ENCODE results near the gene AGMAT. TPM values are rescaled to one million over a fixed set of nuclear protein-coding genes. Genes with fewer than 3 reads are reported as not detected.
A peak's percentile ranks its signal among the peaks of the same experiment; 100 is the strongest.

Gene AGMAT
- total and polyA plus RNA-seq, 7 experiments from 2014 or later = 6.4 to 21.5 (median 9.9) TPM

GRCh38 chr1:15603050-15603965 lies 18.5 kb upstream of the AGMAT start:
- ChIA-PET POLR2A (interaction anchor here (0.6 to 3.7 kb wide), 10 partner anchors 11 to 361 kb away, joined by 3 to 20 read pairs (median 4); partner anchors contain the start of gene AGMAT), CTCF (interaction anchor here (0.5 to 0.6 kb wide), 2 partner anchors 11 to 16 kb away, joined by 3 to 4 read pairs; no protein-coding TSS in a partner anchor)
- DNase-seq (peak; percentile 80 to 95 (median 90)), ATAC-seq (peak; percentile 99)
- Histone ChIP-seq H3K9me3 (ENCODE audit: control insufficient read depth in 2 of 3, low read length in 3 of 3) (no peaks in the 10 kb centered on the region), H3K27me3 (ENCODE audit: control insufficient read depth in 2 of 2, insufficient read depth in 2 of 2, low read length in 2 of 2) (no peaks in the 10 kb centered on the region), H3K4me1 (ENCODE audit: control insufficient read depth in 2 of 2, insufficient read depth in 2 of 2, low read length in 2 of 2) (peaks cover 9 to 11% of the 10 kb centered on the region in 2 donors), H3K36me3 (ENCODE audit: control insufficient read depth in 2 of 3, insufficient read depth in 3 of 3, low read length in 3 of 3) (no peaks in the 10 kb centered on the region), H3K4me3 (ENCODE audit: low read length) (peak overlapping the region; percentile 88), H3K27ac (ENCODE audit: low read depth, low read length) (peak overlapping the region; percentile 68)
- Mint-ChIP-seq H3K9me3 (no peaks in the 10 kb centered on the region), H3K27ac (peak overlapping the region; percentile 57 to 94 (median 81)), H3K36me3 (peaks cover 0 to 6% (median 0%) of the 10 kb centered on the region in 5 donors), H3K4me3 (peak overlapping the region; percentile 73 to 95 (median 82)), H3K4me1 (peaks cover 0 to 14% (median 12%) of the 10 kb centered on the region in 7 donors), H3K27me3 (peaks cover 0 to 13% (median 0%) of the 10 kb centered on the region in 5 donors)
- intact Hi-C loops (cut with micrococcal nuclease) = loop anchor here (1.0 to 5.0 kb wide), 4 partner anchors 14 to 84 kb away; partner anchors contain the start of genes DDI2 (in 2 of the 2) and DNAJC16 (in 1 of the 2)

DNA sequence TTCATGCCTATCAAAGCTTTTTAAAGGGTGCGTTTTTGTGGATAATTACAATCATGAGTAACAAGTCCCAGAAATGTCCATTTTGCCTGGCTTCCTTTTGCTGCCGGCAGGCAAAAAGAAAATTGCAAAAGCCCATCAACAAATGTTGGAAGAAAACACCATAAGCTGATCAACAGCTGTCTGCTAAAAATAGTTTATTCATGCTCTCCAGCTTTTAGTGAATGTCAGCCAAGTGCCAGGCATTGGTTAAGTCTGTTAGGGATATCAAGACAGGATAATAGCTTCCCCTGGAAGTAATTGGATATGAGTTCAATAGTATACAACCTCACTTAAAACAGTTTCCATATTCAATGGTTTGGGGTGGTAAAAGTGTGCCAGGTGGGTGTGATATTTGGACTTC lies 13.6 kb upstream of the AGMAT start:
- Mint-ChIP-seq H3K27me3 (peaks cover 0 to 9% (median 0%) of the 10 kb centered on the region in 5 donors), H3K27ac (no peak overlapping the region), H3K4me3 (no peak overlapping the region), H3K9me3 (no peaks in the 10 kb centered on the region), H3K4me1 (peaks cover 0 to 8% (median 5%) of the 10 kb centered on the region in 7 donors), H3K36me3 (peaks cover 0 to under 1% (median 0%) of the 10 kb centered on the region in 5 donors)
- intact Hi-C loops (cut with micrococcal nuclease) = no loop called here
- H3K27me3 ChIP-seq (ENCODE audit: control insufficient read depth in 2 of 2, insufficient read depth in 2 of 2, low read length in 2 of 2) = no peaks in the 10 kb centered on the region
- ATAC-seq = no peak
- no peaks in the 10 kb centered on the region for H3K36me3 ChIP-seq (ENCODE audit: control insufficient read depth in 2 of 3, insufficient read depth in 3 of 3, low read length in 3 of 3)
- H3K4me1 ChIP-seq (ENCODE audit: control insufficient read depth in 2 of 2, insufficient read depth in 2 of 2, low read length in 2 of 2) = peaks cover 4 to 5% of the 10 kb centered on the region in 2 donors
- H3K27ac ChIP-seq (ENCODE audit: low read depth, low read length) = no peak overlapping the region
- POLR2A ChIA-PET = interaction anchor here (0.6 to 0.8 kb wide), 2 partner anchors 14 to 31 kb away, joined by 3 to 4 read pairs; partner anchors contain the start of gene AGMAT
- H3K4me3 ChIP-seq (ENCODE audit: low read length) = no peak overlapping the region
- no peaks in the 10 kb centered on the region for H3K9me3 ChIP-seq (ENCODE audit: control insufficient read depth in 2 of 3, low read length in 3 of 3)
- no peak for DNase-seq
- CTCF ChIA-PET = interaction anchor here (0.7 kb wide), 1 partner anchor 139 kb away, joined by 3 read pairs; no protein-coding TSS in a partner anchor

DNA sequence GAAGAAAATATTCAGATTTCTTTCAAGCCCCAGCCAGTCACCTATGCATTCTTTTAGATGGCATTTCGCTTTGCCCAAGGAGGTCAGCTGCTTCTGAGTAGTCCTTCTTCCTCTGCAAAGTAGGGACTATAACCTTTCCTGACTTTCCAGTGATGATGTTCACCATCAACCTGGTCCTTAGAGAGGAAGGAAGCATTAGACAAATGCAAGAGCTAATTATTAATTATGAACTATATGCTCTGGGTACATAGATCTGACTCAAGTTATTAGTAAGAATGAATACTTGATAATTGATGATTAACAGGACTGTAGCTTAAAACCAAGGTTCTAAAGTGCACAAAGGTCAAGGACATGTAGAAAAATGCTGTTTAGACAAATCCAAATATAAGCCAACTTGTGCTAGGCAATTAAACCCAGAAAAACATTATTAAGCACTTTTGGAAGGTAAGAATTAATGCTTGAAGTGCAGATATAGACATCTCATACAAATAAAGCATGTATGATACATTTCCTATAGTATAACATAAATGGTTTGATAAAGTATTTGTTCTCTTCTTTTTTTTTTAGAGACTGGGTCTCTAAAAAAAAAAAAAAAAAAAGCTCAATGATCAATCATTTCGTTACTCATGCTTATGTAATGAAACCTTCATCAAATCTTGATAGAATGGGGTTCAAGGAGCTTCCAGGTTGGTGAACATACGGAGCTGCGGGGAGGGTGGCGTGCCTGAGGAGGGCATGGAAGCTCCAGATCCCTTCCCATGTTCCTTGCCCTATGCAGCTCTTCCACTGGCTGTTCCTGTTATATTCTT lies 11.2 kb upstream of the AGMAT start:
- Mint-ChIP-seq H3K9me3 (no peaks in the 10 kb centered on the region), H3K4me3 (no peak overlapping the region), H3K4me1 (peaks cover 0 to 4% (median 0%) of the 10 kb centered on the region in 7 donors), H3K27me3 (peaks cover 0 to 9% (median 0%) of the 10 kb centered on the region in 5 donors), H3K36me3 (no peaks in the 10 kb centered on the region), H3K27ac (peak overlapping the region in 1 of 9 donors; percentile 5)
- ATAC-seq (no peak), DNase-seq (no peak)
- peaks cover 0 to 5% (median 0%) of the 10 kb centered on the region in 3 experiments for H3K36me3 ChIP-seq (ENCODE audit: control insufficient read depth in 2 of 3, insufficient read depth in 3 of 3, low read length in 3 of 3)
- intact Hi-C loops (cut with micrococcal nuclease) = loop anchor here (1.0 kb wide), 1 partner anchor 145 kb away; no protein-coding TSS in a partner anchor
- H3K4me3 ChIP-seq (ENCODE audit: low read length) = no peak overlapping the region
- H3K27me3 ChIP-seq (ENCODE audit: control insufficient read depth in 2 of 2, insufficient read depth in 2 of 2, low read length in 2 of 2) = no peaks in the 10 kb centered on the region
- ChIA-PET POLR2A (interaction anchor here (0.6 to 0.7 kb wide), 2 partner anchors 26 to 66 kb away, joined by 3 to 5 read pairs; no protein-coding TSS in a partner anchor), CTCF (interaction anchor here (0.7 to 1.1 kb wide), 5 partner anchors 13 to 145 kb away, joined by 3 to 5 read pairs (median 3); no protein-coding TSS in a partner anchor)
- H3K9me3 ChIP-seq (ENCODE audit: control insufficient read depth in 2 of 3, low read length in 3 of 3) = no peaks in the 10 kb centered on the region
- H3K27ac ChIP-seq (ENCODE audit: low read depth, low read length) = no peak overlapping the region
- no peaks in the 10 kb centered on the region for H3K4me1 ChIP-seq (ENCODE audit: control insufficient read depth in 2 of 2, insufficient read depth in 2 of 2, low read length in 2 of 2)

- CTCF ChIA-PET = interaction anchor here (1.0 kb wide), 1 partner anchor 148 kb away, joined by 6 read pairs; no protein-coding TSS in a partner anchor
- POLR2A ChIA-PET = interaction anchor here (1.2 to 1.7 kb wide), 2 partner anchors 12 to 14 kb away, joined by 3 to 6 read pairs; no protein-coding TSS in a partner anchor
- DNase-seq = no peak
- Mint-ChIP-seq H3K9me3 (peaks cover 0 to 3% (median 0%) of the 10 kb centered on the region in 11 donors), H3K36me3 (peaks cover 0 to 15% (median 10%) of the 10 kb centered on the region in 5 donors), H3K27ac (no peak overlapping the region), H3K4me3 (no peak overlapping the region), H3K27me3 (peaks cover 0 to 3% (median 0%) of the 10 kb centered on the region in 5 donors), H3K4me1 (peaks cover 0 to 7% (median 2%) of the 10 kb centered on the region in 7 donors)
- H3K27me3 ChIP-seq (ENCODE audit: control insufficient read depth in 2 of 2, insufficient read depth in 2 of 2, low read length in 2 of 2) = no peaks in the 10 kb centered on the region
- ATAC-seq = no peak
- peaks cover 0 to 20% (median 0%) of the 10 kb centered on the region in 3 experiments for H3K36me3 ChIP-seq (ENCODE audit: control insufficient read depth in 2 of 3, insufficient read depth in 3 of 3, low read length in 3 of 3)
- no peaks in the 10 kb centered on the region for H3K9me3 ChIP-seq (ENCODE audit: control insufficient read depth in 2 of 3, low read length in 3 of 3)
- intact Hi-C loops (cut with micrococcal nuclease) = no loop called here
- no peak overlapping the region for H3K27ac ChIP-seq (ENCODE audit: low read depth, low read length)
- no peaks in the 10 kb centered on the region for H3K4me1 ChIP-seq (ENCODE audit: control insufficient read depth in 2 of 2, insufficient read depth in 2 of 2, low read length in 2 of 2)
- H3K4me3 ChIP-seq (ENCODE audit: low read length) = no peak overlapping the region
These were observed 7.4 kb upstream of the AGMAT start for GRCh38 chr1:15592285-15592684.

GRCh38 chr1:15583016-15583706 lies 1.7 kb downstream of the AGMAT start:
- Mint-ChIP-seq H3K4me3 (peak overlapping the region; percentile 74 to 94 (median 80)), H3K4me1 (peaks cover 24 to 64% (median 48%) of the 10 kb centered on the region in 7 donors), H3K27ac (peak overlapping the region; percentile 62 to 98 (median 87)), H3K9me3 (peaks cover 0 to 2% (median 0%) of the 10 kb centered on the region in 11 donors), H3K36me3 (peaks cover 0 to 23% (median 19%) of the 10 kb centered on the region in 5 donors), H3K27me3 (no peaks in the 10 kb centered on the region)
- H3K27me3 ChIP-seq (ENCODE audit: control insufficient read depth in 2 of 2, insufficient read depth in 2 of 2, low read length in 2 of 2) = no peaks in the 10 kb centered on the region
- no peak for DNase-seq
- H3K4me1 ChIP-seq (ENCODE audit: control insufficient read depth in 2 of 2, insufficient read depth in 2 of 2, low read length in 2 of 2) = peaks cover 26 to 45% of the 10 kb centered on the region in 2 donors
- no peak overlapping the region for H3K4me3 ChIP-seq (ENCODE audit: low read length)
- H3K27ac ChIP-seq (ENCODE audit: low read depth, low read length) = no peak overlapping the region
- CTCF ChIA-PET = interaction anchor here (0.6 to 0.8 kb wide), 3 partner anchors 11 to 761 kb away, joined by 3 read pairs; no protein-coding TSS in a partner anchor
- peaks cover 0 to 9% (median 0%) of the 10 kb centered on the region in 3 experiments for H3K36me3 ChIP-seq (ENCODE audit: control insufficient read depth in 2 of 3, insufficient read depth in 3 of 3, low read length in 3 of 3)
- intact Hi-C loops (cut with micrococcal nuclease) = no loop called here
- POLR2A ChIA-PET = interaction anchor here (1.0 to 6.0 kb wide), 4 partner anchors 21 to 56 kb away, joined by 3 to 35 read pairs (median 5); partner anchors contain the start of genes DDI2 and DNAJC16
- no peaks in the 10 kb centered on the region for H3K9me3 ChIP-seq (ENCODE audit: control insufficient read depth in 2 of 3, low read length in 3 of 3)
- ATAC-seq = no peak

Data from naive thymus-derived CD4-positive, alpha-beta T cell (primary cell).